CD4-positive, alpha-beta T cell (primary cell): ENCODE results near the gene PSMD9. TPM values are rescaled to one million over a fixed set of nuclear protein-coding genes. Genes with fewer than 3 reads are reported as not detected.

Experiments used
- ATAC-seq: fragments of 200-7000 bp; cut with Tn5 transposase; one replicate; pipeline ENCODE4 v1.10.0; 2022; ENCODE audit warnings: mild to moderate bottlenecking; ENCODE audit not compliant: poor library complexity
- CTCF ChIA-PET: fragments of 350-600 bp; sonication (Branson Sonifier 250); formaldehyde crosslinking; loops from one replicate; lab custom pipeline; 2021; ENCODE audit warnings: antibody characterized with exemption, inconsistent platforms; lab: Charles Lee
- POLR2A ChIA-PET: fragments of 350-600 bp; sonication (Branson Sonifier 250); formaldehyde crosslinking; loops from one replicate; lab custom pipeline; 2021; ENCODE audit warnings: antibody characterized with exemption, inconsistent platforms; lab: Charles Lee
- DNase-seq, 14 experiments: peaks; one replicate each; pipeline ENCODE4 v3.0.0-alpha.2; 2013 to 2020; ENCODE audit warnings: mixed read lengths in 2 of 14
- H3K27ac ChIP-seq, 2 donors: one replicate each; pipeline versions ENCODE4 v1.5.1 to v1.7.0; 2013; ENCODE audit warnings: low read length in 2 of 2, low read depth in 1 of 2, mild to moderate bottlenecking in 1 of 2
- H3K27me3 ChIP-seq, 2 experiments: 1 replicate in 1 of 2; 2 replicates in 1 of 2; pipeline versions ENCODE4 v1.6.1 to v1.7.0; 2013; ENCODE audit warnings: low read length in 2 of 2, control low read depth in 1 of 2, mild to moderate bottlenecking in 1 of 2, moderate library complexity in 1 of 2; ENCODE audit not compliant: insufficient read depth in 2 of 2, control insufficient read depth in 1 of 2
- H3K36me3 ChIP-seq: one replicate; pipeline ENCODE4 v1.6.1; 2013; ENCODE audit warnings: low read length, control low read depth; ENCODE audit not compliant: insufficient read depth
- H3K4me1 ChIP-seq: one replicate; pipeline ENCODE4 v1.6.1; 2013; ENCODE audit warnings: low read length, control low read depth; ENCODE audit not compliant: insufficient read depth
- H3K4me3 ChIP-seq: one replicate; pipeline ENCODE4 v1.5.1; 2013; ENCODE audit warnings: mild to moderate bottlenecking, low read length, moderate library complexity
- H3K9me3 ChIP-seq, 2 experiments: 1 replicate in 1 of 2; 2 replicates in 1 of 2; pipeline versions ENCODE4 v1.6.1 to v1.7.0; 2013; ENCODE audit warnings: low read length in 2 of 2, mild to moderate bottlenecking in 2 of 2, control low read depth in 1 of 2, moderate library complexity in 1 of 2; ENCODE audit not compliant: control insufficient read depth in 1 of 2, insufficient read depth in 1 of 2
- H3K27ac Mint-ChIP-seq: one replicate; pipeline ENCODE4 v1.8.0; 2020; ENCODE audit warnings: mixed read lengths
- H3K27me3 Mint-ChIP-seq: one replicate; pipeline ENCODE4 v1.8.0; 2021; ENCODE audit warnings: mixed read lengths
- H3K36me3 Mint-ChIP-seq: one replicate; pipeline ENCODE4 v1.8.0; 2021; ENCODE audit warnings: low read depth, mixed read lengths
- H3K4me1 Mint-ChIP-seq: one replicate; pipeline ENCODE4 v1.8.0; 2021; ENCODE audit warnings: low read depth, mixed read lengths
- H3K4me3 Mint-ChIP-seq: one replicate; pipeline ENCODE4 v1.8.0; 2020; ENCODE audit warnings: mild to moderate bottlenecking, mixed read lengths
- H3K9me3 Mint-ChIP-seq: one replicate; pipeline ENCODE4 v1.8.0; 2020; ENCODE audit warnings: mixed read lengths
- intact Hi-C, 2 experiments: fragments of 100-400 bp; cut with DNase I in 1 of 2; cut with micrococcal nuclease in 1 of 2; formaldehyde crosslinking; loops; one replicate each; pipeline versions ENCODE4 v1.15.1 to v1.9.0; 2023 to 2025; cut with DNase I, micrococcal nuclease
- total RNA-seq, 174 experiments: library from RNA in 2 of 174; stranded (reverse) in 2 of 174; gene quantifications; one replicate each; pipeline ENCODE4 v1.2.3 and lab custom pipeline; 2021 to 2026
- TF ChIP-seq, protein P1 (sequence below): fragments of 200-600 bp; IDR thresholded peaks from one replicate; pipeline ENCODE4 v1.8.0; 2022; ENCODE audit warnings: antibody characterized with exemption, mild to moderate bottlenecking

The PSMD9 gene
- total RNA-seq, 2 experiments from 2014 or later, result 29.5 to 31.8 TPM

DNA sequence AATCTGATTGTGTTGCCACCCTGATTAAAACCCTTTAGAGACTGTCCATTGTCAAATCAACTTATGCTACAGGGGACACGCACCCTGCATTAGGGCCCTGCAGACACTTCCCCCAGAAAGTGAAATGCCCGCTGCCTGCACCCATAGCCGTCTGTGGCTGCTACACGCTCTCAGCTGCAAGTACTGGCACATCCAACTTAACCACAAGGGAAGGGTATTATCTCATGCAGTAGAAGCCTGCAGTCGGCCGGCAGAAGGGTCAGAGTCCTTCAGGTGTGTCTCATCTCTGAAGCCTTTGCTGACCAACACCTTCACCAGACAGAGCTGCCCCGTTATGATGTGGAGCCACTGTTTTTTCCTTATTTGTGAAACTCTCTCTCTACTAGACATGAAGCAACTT lies 50.6 kb downstream of the PSMD9 start:
- ATAC-seq (no peak), DNase-seq (no peak)
- Histone ChIP-seq H3K27ac (no peak overlapping the region), H3K36me3 (no peaks in the 10 kb centered on the region), H3K27me3 (no peaks in the 10 kb centered on the region), H3K9me3 (peaks cover 0 to 4% of the 10 kb centered on the region in 2 experiments), H3K4me1 (no peaks in the 10 kb centered on the region), H3K4me3 (no peak overlapping the region)
- ChIA-PET CTCF (no interaction called here), POLR2A (no interaction called here)
- TF ChIP-seq, protein P1, sequence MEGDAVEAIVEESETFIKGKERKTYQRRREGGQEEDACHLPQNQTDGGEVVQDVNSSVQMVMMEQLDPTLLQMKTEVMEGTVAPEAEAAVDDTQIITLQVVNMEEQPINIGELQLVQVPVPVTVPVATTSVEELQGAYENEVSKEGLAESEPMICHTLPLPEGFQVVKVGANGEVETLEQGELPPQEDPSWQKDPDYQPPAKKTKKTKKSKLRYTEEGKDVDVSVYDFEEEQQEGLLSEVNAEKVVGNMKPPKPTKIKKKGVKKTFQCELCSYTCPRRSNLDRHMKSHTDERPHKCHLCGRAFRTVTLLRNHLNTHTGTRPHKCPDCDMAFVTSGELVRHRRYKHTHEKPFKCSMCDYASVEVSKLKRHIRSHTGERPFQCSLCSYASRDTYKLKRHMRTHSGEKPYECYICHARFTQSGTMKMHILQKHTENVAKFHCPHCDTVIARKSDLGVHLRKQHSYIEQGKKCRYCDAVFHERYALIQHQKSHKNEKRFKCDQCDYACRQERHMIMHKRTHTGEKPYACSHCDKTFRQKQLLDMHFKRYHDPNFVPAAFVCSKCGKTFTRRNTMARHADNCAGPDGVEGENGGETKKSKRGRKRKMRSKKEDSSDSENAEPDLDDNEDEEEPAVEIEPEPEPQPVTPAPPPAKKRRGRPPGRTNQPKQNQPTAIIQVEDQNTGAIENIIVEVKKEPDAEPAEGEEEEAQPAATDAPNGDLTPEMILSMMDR, result no peak
- Mint-ChIP-seq H3K4me1 (peaks cover 5% of the 10 kb centered on the region), H3K9me3 (no peaks in the 10 kb centered on the region), H3K27me3 (no peaks in the 10 kb centered on the region), H3K4me3 (no peak overlapping the region), H3K27ac (no peak overlapping the region), H3K36me3 (no peaks in the 10 kb centered on the region)
- intact Hi-C loops, result no loop called here

DNA sequence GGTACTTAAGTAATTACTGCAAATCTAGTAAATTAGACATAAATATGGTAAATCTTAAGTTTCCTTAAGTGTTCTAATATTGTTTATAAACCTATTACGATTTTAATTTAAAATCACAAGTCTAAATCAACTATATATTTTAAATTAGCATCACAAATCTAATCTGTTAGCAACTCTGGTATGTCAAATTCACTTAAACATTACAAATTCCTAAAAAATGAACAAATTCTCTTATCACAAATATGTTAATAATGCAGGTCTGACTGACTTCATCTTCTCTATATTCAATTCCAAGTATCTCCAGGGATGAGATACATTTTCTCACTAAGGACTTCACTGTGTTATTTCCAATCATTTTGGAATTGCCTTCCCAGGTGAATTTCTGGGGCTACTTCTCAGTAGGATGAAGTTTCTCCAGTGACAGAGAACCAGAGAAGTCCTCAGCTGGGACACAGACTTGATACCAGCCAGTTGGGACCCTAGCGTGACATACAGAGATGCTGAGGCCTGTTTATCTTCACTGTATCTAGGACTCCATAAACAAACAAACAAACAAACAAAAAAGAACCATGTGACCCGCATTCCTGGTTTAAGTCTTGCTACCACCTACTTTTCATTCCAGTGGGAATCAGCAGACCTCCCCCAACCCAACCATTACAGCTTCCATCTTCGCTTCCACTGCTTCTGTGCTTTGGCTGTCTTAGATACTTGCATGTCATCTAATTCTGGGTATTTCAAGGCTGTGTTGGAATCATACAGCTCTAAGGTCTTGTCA lies 51.6 kb downstream of the PSMD9 start:
- H3K4me1 ChIP-seq, result no peaks in the 10 kb centered on the region
- ChIA-PET POLR2A (no interaction called here), CTCF (interaction anchor here (1.5 kb wide), 1 partner anchor 9 kb away, joined by 3 read pairs; no protein-coding TSS in a partner anchor)
- Mint-ChIP-seq H3K27me3 (no peaks in the 10 kb centered on the region), H3K9me3 (no peaks in the 10 kb centered on the region), H3K27ac (no peak overlapping the region), H3K36me3 (no peaks in the 10 kb centered on the region), H3K4me3 (no peak overlapping the region), H3K4me1 (peaks cover 5% of the 10 kb centered on the region)
- H3K36me3 ChIP-seq, result no peaks in the 10 kb centered on the region
- no peak for ATAC-seq
- H3K9me3 ChIP-seq, result peaks cover 0 to 4% of the 10 kb centered on the region in 2 experiments
- TF ChIP-seq, protein P1, result no peak
- no peak overlapping the region for H3K4me3 ChIP-seq
- intact Hi-C loops, result no loop called here
- H3K27me3 ChIP-seq, result no peaks in the 10 kb centered on the region
- H3K27ac ChIP-seq, result no peak overlapping the region
- DNase-seq, result no peak

DNA sequence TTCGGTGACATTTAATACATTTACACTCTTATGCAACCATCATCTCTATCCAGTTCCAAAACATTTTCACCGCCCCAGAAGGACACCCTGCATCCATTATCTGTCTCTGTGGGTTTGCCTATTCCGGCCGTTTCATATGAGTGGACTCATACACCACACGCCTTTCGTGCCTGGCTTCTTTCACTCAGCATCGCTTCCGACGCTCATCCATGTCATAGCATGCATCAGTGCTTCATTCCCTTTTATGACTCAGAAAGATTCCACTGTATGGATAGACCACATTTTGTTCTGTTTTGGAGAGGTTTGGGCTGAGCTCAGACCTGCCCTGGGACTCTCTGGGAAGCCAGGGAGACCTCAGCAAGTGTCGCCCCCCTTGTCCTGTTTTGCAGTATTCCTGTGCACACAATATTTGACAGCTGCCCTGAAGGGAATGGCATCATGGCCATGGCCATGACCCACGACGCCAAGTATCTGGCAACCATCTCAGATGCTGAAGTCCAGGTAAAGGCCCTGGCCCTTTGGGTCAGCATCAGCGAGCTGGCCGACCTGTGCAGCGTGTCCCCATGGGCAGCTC lies 53.6 kb downstream of the PSMD9 start:
- Histone ChIP-seq H3K36me3 (no peaks in the 10 kb centered on the region), H3K27ac (no peak overlapping the region), H3K4me3 (no peak overlapping the region), H3K27me3 (no peaks in the 10 kb centered on the region), H3K4me1 (no peaks in the 10 kb centered on the region), H3K9me3 (no peaks in the 10 kb centered on the region)
- Mint-ChIP-seq H3K27ac (no peak overlapping the region), H3K36me3 (no peaks in the 10 kb centered on the region), H3K27me3 (no peaks in the 10 kb centered on the region), H3K9me3 (no peaks in the 10 kb centered on the region), H3K4me1 (peaks cover 5% of the 10 kb centered on the region), H3K4me3 (no peak overlapping the region)
- TF ChIP-seq, protein P1, result no peak
- CTCF ChIA-PET, result no interaction called here
- POLR2A ChIA-PET, result no interaction called here
- no peak for DNase-seq
- intact Hi-C loops, result no loop called here
- no peak for ATAC-seq
